Activated effector memory CD4-positive, alpha-beta T cell treated with Interleukin-2 at 50 U/mL for 16 hours (primary cell): ENCODE results near the gene FANCC.

Experiments used
- DNase-seq: peaks from one replicate; pipeline ENCODE4 v3.0.0-alpha.2; 2020

FANCC gene

GRCh38 chr9:95110921-95111525 lies 206.5 kb downstream of the FANCC start:
- no peak for DNase-seq

DNA sequence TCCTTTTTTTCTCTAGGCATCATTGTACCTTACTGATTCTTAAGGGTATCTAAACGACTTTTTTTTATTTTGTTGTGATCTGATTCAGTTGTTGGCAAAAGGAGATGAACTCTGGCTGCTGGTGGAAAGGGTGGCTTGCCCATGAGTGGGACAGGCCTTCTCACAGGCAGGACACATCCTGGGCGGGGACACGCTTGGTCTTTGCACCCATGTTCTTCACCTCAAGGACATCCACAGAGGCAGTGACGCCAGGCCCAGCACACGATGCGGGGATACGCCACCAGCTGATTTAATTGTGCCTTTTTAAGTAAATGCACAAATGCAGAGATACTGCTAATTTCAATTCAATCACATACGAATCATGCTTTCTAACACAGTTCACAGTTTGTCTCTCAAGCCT lies 208.1 kb downstream of the FANCC start:
- DNase-seq: no peak

GRCh38 chr9:95108777-95109176 lies 208.7 kb downstream of the FANCC start:
- DNase-seq: no peak

- DNase-seq: no peak
Measured at GRCh38 chr9:95107976-95108375, 209.5 kb downstream of the FANCC start.

GRCh38 chr9:95107001-95107749 lies 210.3 kb downstream of the FANCC start:
- DNase-seq: no peak

DNA sequence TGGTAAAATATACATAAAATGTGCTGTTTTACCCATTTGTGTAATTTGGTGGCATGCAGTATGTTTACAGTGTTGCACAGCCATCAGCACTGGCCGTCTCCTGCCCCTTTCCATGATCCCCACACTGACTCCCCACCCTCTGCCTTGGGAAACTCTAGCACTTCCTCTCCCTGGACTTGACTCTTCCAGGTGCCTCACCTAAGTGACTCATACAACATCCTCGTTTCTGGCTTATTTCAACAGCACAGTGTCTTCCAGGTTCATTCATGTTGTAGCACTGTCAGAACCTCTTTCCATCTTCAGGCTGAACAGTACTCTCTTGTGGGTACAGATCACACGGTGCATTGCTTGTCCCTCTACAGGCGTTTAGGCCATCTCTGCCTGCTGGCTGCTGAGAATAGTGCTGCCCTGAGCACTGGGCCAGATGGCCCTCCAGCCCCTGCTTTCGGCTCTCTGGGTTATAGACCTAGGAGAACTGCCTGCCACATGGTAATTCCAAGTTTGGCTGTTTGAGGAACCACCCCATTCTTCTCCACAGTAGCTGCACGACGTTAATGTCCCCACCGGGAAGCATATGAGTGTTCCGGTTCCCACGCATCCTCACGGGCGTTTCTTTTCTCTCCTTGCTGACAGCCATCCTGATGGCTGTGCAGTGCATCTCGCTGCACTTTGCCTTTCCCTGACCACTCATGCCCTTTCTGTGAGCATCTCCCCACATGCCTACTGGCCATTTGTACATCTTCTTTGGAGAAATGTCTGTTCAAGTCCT lies 211.8 kb downstream of the FANCC start:
- DNase-seq: no peak

DNA sequence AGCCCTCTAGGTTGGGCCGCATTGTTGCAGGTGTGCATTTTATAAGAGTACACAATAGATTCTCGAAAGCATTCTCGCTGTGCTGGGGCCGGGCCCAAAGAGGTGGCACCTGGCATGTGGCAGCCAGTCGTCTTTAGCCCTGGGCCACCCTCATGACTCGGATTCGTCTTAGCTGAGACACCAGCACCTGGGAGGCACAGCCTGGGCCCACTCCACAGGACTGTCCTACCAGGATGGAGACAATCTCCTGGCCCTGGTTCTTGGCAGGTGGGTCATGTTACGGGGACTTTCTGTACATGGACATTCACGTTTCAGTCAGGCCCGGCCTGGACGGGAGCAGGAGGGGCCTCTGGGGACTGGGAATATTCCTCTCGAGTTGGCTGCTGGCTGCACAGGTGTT lies 212.5 kb downstream of the FANCC start:
- no peak for DNase-seq

- no peak for DNase-seq
Measured at GRCh38 chr9:95104581-95104960, 212.9 kb downstream of the FANCC start.

- DNase-seq: no peak
Measured at GRCh38 chr9:95103871-95104580, 213.5 kb downstream of the FANCC start.

GRCh38 chr9:95103281-95103771 lies 214.2 kb downstream of the FANCC start:
- DNase-seq: no peak

GRCh38 chr9:95102572-95102971 lies 214.9 kb downstream of the FANCC start:
- DNase-seq: no peak

- no peak for DNase-seq
Measured at GRCh38 chr9:95102001-95102433, 215.5 kb downstream of the FANCC start.

- DNase-seq: no peak
Measured at GRCh38 chr9:95101326-95101725, 216.2 kb downstream of the FANCC start.

DNA sequence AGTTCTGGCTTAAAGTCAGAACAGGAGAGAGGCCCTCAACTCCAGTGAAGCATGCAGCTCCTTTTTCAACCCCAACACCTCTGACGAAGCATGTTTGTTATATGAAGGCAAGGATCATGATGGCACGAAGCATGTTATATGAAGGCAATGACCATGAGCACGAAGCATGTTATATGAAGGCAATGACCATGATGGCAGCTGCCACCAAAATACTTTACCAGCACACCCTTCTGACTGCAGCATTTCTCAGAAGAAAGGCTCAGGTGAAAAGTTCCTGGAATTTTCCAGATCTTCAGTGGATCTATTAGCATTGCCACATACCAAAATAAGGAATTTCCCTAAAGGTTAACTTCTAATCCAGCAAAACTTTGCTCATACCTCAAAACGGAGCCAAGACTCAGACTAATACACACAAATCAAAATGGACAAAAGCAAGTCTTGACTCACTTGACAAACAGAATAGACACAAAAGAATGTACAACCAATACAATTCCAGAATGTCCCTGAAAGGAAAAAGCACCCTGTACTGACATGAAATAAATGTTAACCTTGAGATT lies 217.4 kb downstream of the FANCC start:
- no peak for DNase-seq

- DNase-seq: no peak
Measured at GRCh38 chr9:95099321-95100070, 218.0 kb downstream of the FANCC start.

DNA sequence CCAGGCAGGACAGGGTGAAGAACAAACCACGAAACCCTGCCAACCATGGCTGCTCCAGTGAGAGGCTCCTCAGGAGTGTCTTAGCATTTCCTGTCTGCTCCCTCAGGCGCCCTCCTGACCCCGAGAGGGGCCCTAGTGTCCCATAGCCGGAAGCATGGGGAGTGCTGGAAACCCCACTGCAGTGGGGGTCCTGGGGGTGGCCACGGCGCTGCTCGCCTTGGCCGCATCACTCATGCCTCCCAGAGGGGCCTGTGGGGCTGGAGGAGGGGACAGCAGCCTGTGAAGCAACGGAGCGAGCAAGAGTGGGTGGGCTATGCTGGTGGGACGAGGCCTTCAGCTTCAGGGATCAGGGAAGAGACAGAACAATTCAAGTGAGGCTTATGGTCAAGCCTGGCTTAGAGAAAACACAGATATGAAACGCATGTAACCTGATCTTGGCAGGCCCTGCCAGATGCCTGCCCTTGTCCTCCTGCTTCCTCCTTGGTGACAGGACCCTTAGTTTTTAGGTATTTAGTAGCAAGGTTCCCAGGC lies 219.1 kb downstream of the FANCC start:
- DNase-seq: no peak

DNA sequence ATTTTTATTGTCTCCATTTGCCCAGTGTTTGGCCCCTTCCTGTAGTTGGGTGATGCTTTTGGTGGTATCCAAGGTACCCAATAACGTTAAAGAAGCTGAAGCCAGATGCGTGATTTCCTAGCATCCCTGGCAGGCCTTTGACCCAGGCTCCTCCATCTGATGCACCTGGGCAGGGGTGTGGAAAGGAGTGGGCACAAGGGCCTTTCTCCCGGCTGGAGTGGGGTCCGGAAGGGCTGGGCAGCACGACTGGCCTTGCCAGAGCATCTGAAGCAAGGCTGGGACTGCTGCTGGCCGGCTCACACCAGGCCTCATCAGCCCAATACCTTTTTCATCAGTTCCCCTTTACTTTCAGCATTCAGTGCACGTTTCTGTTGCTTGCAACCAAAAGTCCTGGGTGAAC lies 220.2 kb downstream of the FANCC start:
- no peak for DNase-seq

GRCh38 chr9:95096807-95097206 lies 220.7 kb downstream of the FANCC start:
- no peak for DNase-seq

- DNase-seq: no peak
Measured at GRCh38 chr9:95096381-95096780, 221.1 kb downstream of the FANCC start.

DNA sequence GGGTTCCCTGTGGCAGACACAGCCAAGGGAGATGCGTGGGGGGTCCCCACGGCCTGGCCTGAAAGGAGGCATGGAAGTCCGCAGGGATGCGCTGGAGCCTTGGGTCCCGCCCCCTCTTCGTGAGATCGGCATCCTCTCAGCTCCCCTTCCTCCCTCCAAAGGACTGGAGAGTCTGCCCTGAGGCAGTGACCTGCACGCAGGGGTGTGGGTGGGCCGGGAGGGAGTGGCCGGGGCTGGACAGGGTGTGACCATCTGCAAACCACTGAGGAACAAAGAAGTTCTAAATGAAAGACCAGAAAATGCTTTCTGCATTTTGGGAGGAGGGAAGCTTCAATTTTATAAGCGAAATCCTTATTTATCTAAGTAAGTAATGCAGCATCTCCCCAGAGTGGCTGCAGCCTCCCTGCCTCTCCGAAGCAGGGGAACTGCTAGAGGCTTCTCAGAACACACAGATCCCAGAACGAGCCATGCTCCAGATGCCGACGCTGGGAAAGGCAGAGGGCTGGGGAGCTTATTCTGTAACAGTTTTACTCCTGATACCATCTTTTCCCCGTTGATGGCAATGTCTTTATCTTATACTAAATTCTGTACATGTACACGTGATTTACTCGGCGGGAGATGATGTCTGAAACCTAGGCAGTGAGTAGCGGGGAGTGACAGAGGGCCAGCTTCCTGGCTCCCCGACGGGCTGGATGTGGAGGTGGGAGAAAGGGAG lies 221.7 kb downstream of the FANCC start:
- no peak for DNase-seq

DNA sequence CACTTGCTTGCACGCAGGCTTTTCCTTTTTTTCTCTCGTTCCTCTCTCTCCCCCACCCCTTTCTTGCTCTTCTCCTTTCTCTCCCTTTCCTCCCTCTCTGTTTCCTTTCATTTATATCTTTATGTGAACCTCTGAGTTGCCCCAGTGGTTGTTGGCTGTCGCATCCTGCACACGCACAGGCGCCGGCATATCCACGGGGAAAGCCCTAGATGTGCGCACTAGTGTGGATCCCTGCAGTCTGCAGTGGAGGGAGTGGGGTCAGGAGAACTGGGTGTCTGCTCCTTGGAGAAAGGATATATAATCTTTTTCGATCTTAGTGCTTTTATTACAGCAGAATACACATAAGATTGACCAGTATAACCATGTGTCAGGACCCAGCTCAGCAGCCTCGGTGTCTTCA lies 223.5 kb downstream of the FANCC start:
- DNase-seq: no peak
